ENCODE data around the gene MFN1.
A peak's percentile ranks its signal among the peaks of the same experiment; 100 is the strongest.

MFN1 gene

DNA sequence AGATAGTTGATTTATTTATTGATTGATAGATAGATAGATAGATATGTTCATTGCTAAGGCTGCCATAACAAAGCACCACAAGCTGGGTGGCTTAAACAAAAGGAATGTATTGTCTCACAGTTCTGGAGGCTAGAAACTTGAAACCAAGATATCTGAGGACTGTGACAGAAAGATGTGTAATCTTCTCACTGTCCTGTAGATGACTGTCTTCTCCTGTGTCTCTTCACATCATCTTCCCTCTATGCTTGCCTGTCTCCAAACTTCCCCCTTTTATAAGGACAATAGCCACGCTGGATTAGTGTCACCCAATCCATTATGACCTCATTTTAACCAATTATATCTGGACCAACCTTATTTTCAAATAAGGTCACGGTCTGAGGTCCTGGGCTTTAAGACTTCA lies 62.8 kb downstream of the MFN1 start:
- Histone ChIP-seq H3K36me3 (ENCODE audit: control insufficient read depth in 2 of 2, insufficient read depth in 1 of 2, low read length in 2 of 2) (peaks cover 4 to 30% of the 10 kb centered on the region in 2 experiments; a peak in 2 of 3 replicates), H3K27ac (ENCODE audit: extremely low read depth, low read depth, low read length) (no peak overlapping the region), H3K4me3 (ENCODE audit: low read depth, low read length) (no peak overlapping the region), H3K4me1 (ENCODE audit: control insufficient read depth, insufficient read depth, low read length) (no peaks in the 10 kb centered on the region), H3K9me3 (ENCODE audit: control insufficient read depth, insufficient read depth, low read depth, low read length) (no peaks in the 10 kb centered on the region)
- CTCF ChIA-PET, result interaction anchor here (1.1 to 1.2 kb wide), 2 partner anchors 20 to 41 kb away, joined by 3 to 5 read pairs; partner anchors contain the start of gene GNB4
- no peak for TF ChIP-seq ZNF501 (tag by site-specific recombination; IDR thresholded peaks at IDR 0.05)
- peak; percentile 26; the same call in 1 of the 2 replicates for TF ChIP-seq ZNF654 (tag by site-specific recombination; IDR thresholded peaks at IDR 0.05; ENCODE audit: low read depth)
- POLR2A ChIA-PET, result no interaction called here

DNA sequence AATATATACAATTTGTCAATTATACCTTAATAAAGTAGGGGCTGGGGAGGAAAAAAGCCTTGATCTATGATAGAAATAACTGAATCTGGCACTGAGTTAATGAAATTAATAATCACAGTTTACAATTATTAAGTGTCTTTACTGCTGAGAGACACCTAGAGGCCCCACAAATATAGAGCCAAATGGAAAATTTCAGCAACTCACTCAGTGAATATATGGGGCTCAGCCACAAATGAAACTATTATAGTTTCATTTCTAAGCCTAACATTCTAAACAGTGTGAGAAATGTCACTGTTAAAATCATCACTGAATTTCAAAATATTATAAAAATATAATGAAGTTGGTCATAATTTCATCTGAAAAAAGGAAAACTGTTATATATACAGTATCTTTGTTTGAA lies 63.5 kb downstream of the MFN1 start:
- ChIA-PET CTCF (interaction anchor here (0.6 to 1.2 kb wide), 2 partner anchors 19 to 269 kb away, joined by 4 to 5 read pairs; no protein-coding TSS in a partner anchor), POLR2A (no interaction called here)
- Histone ChIP-seq H3K4me3 (ENCODE audit: low read depth, low read length) (no peak overlapping the region), H3K4me1 (ENCODE audit: control insufficient read depth, insufficient read depth, low read length) (no peaks in the 10 kb centered on the region), H3K27ac (ENCODE audit: extremely low read depth, low read depth, low read length) (no peak overlapping the region), H3K36me3 (ENCODE audit: control insufficient read depth in 2 of 2, insufficient read depth in 1 of 2, low read length in 2 of 2) (peaks cover 4 to 24% of the 10 kb centered on the region in 2 experiments; a peak in 2 of 3 replicates), H3K9me3 (ENCODE audit: control insufficient read depth, insufficient read depth, low read depth, low read length) (no peaks in the 10 kb centered on the region)
- no peak for TF ChIP-seq ZFP69B (tag by site-specific recombination; IDR thresholded peaks at IDR 0.05)
- TF ChIP-seq ZNF404 (tag by site-specific recombination; IDR thresholded peaks at IDR 0.05), result no peak
- no peak for TF ChIP-seq ZNF169 (tag by site-specific recombination; IDR thresholded peaks at IDR 0.05)
- TF ChIP-seq ZNF184 (tag by site-specific recombination; IDR thresholded peaks at IDR 0.05), result no peak
- no peak for TF ChIP-seq GLIS1 (tag by site-specific recombination; IDR thresholded peaks at IDR 0.05)
- TF ChIP-seq SP2 (tag by site-specific recombination; IDR thresholded peaks at IDR 0.05), result no peak
- TF ChIP-seq ZNF670 (tag by site-specific recombination; IDR thresholded peaks at IDR 0.05; ENCODE audit: low read depth), result no peak
- TF ChIP-seq ZNF335 (tag by site-specific recombination; conservative IDR thresholded peaks at IDR 0.05), result no peak
- no peak for TF ChIP-seq TCF7L2 (IDR thresholded peaks at IDR 0.05; ENCODE audit: borderline replicate concordance, low read depth, low read length)
- TF ChIP-seq HOXD13 (CRISPR knock-in tag; IDR thresholded peaks at IDR 0.05; ENCODE audit: borderline replicate concordance), result no peak

DNA sequence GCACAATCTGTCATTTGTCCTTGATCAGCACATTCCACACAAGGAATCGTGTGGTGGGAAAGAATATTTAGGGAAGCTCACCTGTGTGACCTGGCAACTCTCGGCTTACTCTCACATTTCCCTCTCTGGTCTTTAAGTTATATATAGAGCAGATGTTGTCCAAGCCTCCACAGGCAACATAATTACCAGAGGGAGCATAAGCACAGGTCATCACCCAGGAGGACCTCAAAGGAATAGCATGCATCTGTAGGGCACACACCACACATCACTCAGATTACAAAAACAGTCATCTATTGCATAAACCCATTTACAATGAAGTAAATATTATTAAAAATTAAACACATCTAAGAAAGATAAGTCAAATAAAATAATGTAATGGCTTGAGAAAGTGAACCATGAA lies 67.3 kb downstream of the MFN1 start:
- H3K4me3 ChIP-seq (ENCODE audit: low read depth, low read length), result no peak overlapping the region
- CTCF ChIA-PET, result no interaction called here

More for the DNA sequence above, 67.3 kb downstream of the MFN1 start:
- POLR2A ChIA-PET, result no interaction called here
- no peak overlapping the region for H3K27ac ChIP-seq (ENCODE audit: extremely low read depth, low read depth, low read length)
- peaks cover 4 to 41% of the 10 kb centered on the region in 2 experiments; a peak in 2 of 3 replicates for H3K36me3 ChIP-seq (ENCODE audit: control insufficient read depth in 2 of 2, insufficient read depth in 1 of 2, low read length in 2 of 2)
- no peaks in the 10 kb centered on the region for H3K4me1 ChIP-seq (ENCODE audit: control insufficient read depth, insufficient read depth, low read length)
- TF ChIP-seq ZNF529 (tag by site-specific recombination; IDR thresholded peaks at IDR 0.05; ENCODE audit: insufficient replicate concordance) (no peak), ZNF585B (tag by site-specific recombination; IDR thresholded peaks at IDR 0.05) (no peak), ZNF157 (tag by site-specific recombination; IDR thresholded peaks at IDR 0.05) (no peak), ZNF623 (tag by site-specific recombination; IDR thresholded peaks at IDR 0.05) (no peak), GLI4 (tag by site-specific recombination; IDR thresholded peaks at IDR 0.05) (no peak), ZNF626 (tag by site-specific recombination; IDR thresholded peaks at IDR 0.05) (no peak), ZNF335 (tag by site-specific recombination; conservative IDR thresholded peaks at IDR 0.05) (no peak), ZNF777 (tag by site-specific recombination; IDR thresholded peaks at IDR 0.05; ENCODE audit: borderline replicate concordance) (no peak), ZNF391 (tag by site-specific recombination; IDR thresholded peaks at IDR 0.05; ENCODE audit: borderline replicate concordance, low read depth) (no peak), ZNF426 (tag by site-specific recombination; IDR thresholded peaks at IDR 0.05) (no peak), ZSCAN23 (tag by site-specific recombination; IDR thresholded peaks at IDR 0.05) (no peak)
- TF ChIP-seq, protein P1, sequence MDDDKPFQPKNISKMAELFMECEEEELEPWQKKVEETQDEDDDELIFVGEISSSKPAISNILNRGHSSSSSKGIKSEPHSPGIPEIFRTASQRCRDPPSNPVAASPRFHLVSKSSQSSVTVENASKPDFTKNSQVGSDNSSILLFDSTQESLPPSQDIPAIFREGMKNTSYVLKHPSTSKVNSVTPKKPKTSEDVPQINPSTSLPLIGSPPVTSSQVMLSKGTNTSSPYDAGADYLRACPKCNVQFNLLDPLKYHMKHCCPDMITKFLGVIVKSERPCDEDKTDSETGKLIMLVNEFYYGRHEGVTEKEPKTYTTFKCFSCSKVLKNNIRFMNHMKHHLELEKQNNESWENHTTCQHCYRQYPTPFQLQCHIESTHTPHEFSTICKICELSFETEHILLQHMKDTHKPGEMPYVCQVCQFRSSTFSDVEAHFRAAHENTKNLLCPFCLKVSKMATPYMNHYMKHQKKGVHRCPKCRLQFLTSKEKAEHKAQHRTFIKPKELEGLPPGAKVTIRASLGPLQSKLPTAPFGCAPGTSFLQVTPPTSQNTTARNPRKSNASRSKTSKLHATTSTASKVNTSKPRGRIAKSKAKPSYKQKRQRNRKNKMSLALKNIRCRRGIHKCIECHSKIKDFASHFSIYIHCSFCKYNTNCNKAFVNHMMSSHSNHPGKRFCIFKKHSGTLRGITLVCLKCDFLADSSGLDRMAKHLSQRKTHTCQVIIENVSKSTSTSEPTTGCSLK (tag by site-specific recombination; IDR thresholded peaks at IDR 0.05), result no peak
- TF ChIP-seq, protein P2, sequence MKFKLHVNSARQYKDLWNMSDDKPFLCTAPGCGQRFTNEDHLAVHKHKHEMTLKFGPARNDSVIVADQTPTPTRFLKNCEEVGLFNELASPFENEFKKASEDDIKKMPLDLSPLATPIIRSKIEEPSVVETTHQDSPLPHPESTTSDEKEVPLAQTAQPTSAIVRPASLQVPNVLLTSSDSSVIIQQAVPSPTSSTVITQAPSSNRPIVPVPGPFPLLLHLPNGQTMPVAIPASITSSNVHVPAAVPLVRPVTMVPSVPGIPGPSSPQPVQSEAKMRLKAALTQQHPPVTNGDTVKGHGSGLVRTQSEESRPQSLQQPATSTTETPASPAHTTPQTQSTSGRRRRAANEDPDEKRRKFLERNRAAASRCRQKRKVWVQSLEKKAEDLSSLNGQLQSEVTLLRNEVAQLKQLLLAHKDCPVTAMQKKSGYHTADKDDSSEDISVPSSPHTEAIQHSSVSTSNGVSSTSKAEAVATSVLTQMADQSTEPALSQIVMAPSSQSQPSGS (tag by site-specific recombination; IDR thresholded peaks at IDR 0.05; ENCODE audit: low read depth), result no peak
- no peaks in the 10 kb centered on the region for H3K9me3 ChIP-seq (ENCODE audit: control insufficient read depth, insufficient read depth, low read depth, low read length)
